Endothelial cell of umbilical vein (primary cell): Measurements from ENCODE around the gene METTL16. TPM values are rescaled to one million over a fixed set of nuclear protein-coding genes. Genes with fewer than 3 reads are reported as not detected.

Experiments used
- BruUV-seq: library from RNA; stranded (reverse); fragments of 400-500 nt; replicated peaks from 2 replicates; lab custom pipeline; 2021; lab: Mats Ljungman, UMichigan
- CTCF ChIA-PET: fragments of 300-600, 350-600 bp; sonication (Branson Sonifier 250); formaldehyde crosslinking; loops from one replicate; lab custom pipeline; 2021; ENCODE audit warnings: antibody characterized with exemption, inconsistent platforms; lab: Charles Lee
- POLR2A ChIA-PET: fragments of 300-600, 350-600 bp; sonication (Branson Sonifier 250); formaldehyde crosslinking; loops from one replicate; lab custom pipeline; 2021; ENCODE audit warnings: antibody characterized with exemption, inconsistent platforms; lab: Charles Lee
- DNase-seq: peaks from one replicate; pipeline ENCODE4 v3.0.0-alpha.2; 2011; ENCODE audit warnings: low read depth, low spot score
- FAIRE-seq: peaks from 2 replicates; lab custom pipeline; 2011; peaks lifted over from hg19 to GRCh38; lab: Jason Lieb, UNC
- H2AFZ ChIP-seq: 2 replicates; pipeline ENCODE4 v1.6.0; 2012; ENCODE audit warnings: low read depth, low read length, control low read depth, inconsistent platforms
- H3K27ac ChIP-seq: 2 replicates; pipeline ENCODE4 v1.5.1; 2011; ENCODE audit warnings: low read depth, mild to moderate bottlenecking, control low read depth, low read length, moderate library complexity; ENCODE audit not compliant: insufficient read depth
- H3K27me3 ChIP-seq, 2 experiments: 2 replicates each; pipeline versions ENCODE4 v1.6.0 to v1.6.1; 2011; ENCODE audit warnings: low read length in 2 of 2, mixed read lengths in 1 of 2; ENCODE audit not compliant: control insufficient read depth in 2 of 2, insufficient read depth in 2 of 2
- H3K36me3 ChIP-seq, 2 experiments: 2 replicates in 1 of 2; 3 replicates in 1 of 2; pipeline ENCODE4 v1.5.1; 2011; ENCODE audit warnings: low read length in 2 of 2, mild to moderate bottlenecking in 1 of 2, moderate library complexity in 1 of 2; ENCODE audit not compliant: control insufficient read depth in 2 of 2, insufficient read depth in 2 of 2; ENCODE audit errors: extremely low read depth in 1 of 2
- H3K4me1 ChIP-seq: 3 replicates; pipeline ENCODE4 v1.5.1; 2011; ENCODE audit warnings: mild to moderate bottlenecking, low read length; ENCODE audit not compliant: control insufficient read depth, insufficient read depth; ENCODE audit errors: extremely low read depth
- H3K4me2 ChIP-seq: 2 replicates; pipeline ENCODE4 v1.6.1; 2011; ENCODE audit warnings: low read length, control low read depth, mixed read lengths; ENCODE audit not compliant: insufficient read depth
- H3K4me3 ChIP-seq, 3 experiments: fragments of 200-600 bp in 1 of 3; sonication (generic), shearing (Covaris generic) in 1 of 3; replicated peaks in 1 of 3; 2 replicates each; pipeline ENCODE4 v1.5.1; 2011 to 2016; ENCODE audit warnings: control low read depth in 3 of 3, low read length in 3 of 3, mild to moderate bottlenecking in 2 of 3, inconsistent platforms in 1 of 3, low read depth in 1 of 3, moderate library complexity in 1 of 3; ENCODE audit not compliant: insufficient read depth in 1 of 3
- H3K79me2 ChIP-seq: 2 replicates; pipeline ENCODE4 v1.6.0; 2012; ENCODE audit warnings: low read length, inconsistent platforms; ENCODE audit not compliant: control insufficient read depth, insufficient read depth
- H3K9ac ChIP-seq: replicated peaks from 2 replicates; pipeline ENCODE3; 2011; ENCODE audit warnings: low read length, control low read depth; ENCODE audit not compliant: insufficient read depth; ENCODE audit errors: extremely low read depth
- H3K9me1 ChIP-seq: replicated peaks from 3 replicates; pipeline ENCODE4 v1.6.0; 2011; ENCODE audit warnings: mild to moderate bottlenecking, low read length; ENCODE audit not compliant: control insufficient read depth, insufficient read depth; ENCODE audit errors: extremely low read depth
- H3K9me3 ChIP-seq: replicated peaks from 2 replicates; pipeline ENCODE4 v1.5.1; 2012; ENCODE audit warnings: low read length, inconsistent platforms; ENCODE audit not compliant: control insufficient read depth, insufficient read depth
- H4K20me1 ChIP-seq: replicated peaks from 2 replicates; pipeline ENCODE3; 2011; ENCODE audit warnings: mild to moderate bottlenecking, low read length; ENCODE audit not compliant: control insufficient read depth, insufficient read depth; ENCODE audit errors: extremely low read depth
- FOS ChIP-seq: IDR thresholded peaks from 2 replicates; pipeline ENCODE4 v1.6.1; 2011; ENCODE audit warnings: mild to moderate bottlenecking, low read length, moderate library complexity, borderline replicate concordance; ENCODE audit not compliant: insufficient read depth
- JUN ChIP-seq: IDR thresholded peaks from 2 replicates; pipeline ENCODE4 v1.6.1; 2011; ENCODE audit warnings: borderline replicate concordance, low read depth; ENCODE audit not compliant: insufficient read length, insufficient read depth
- MYC ChIP-seq: IDR thresholded peaks from one replicate; pipeline ENCODE4 v1.6.1; 2011; ENCODE audit warnings: mild to moderate bottlenecking, low read depth, low read length
- POLR2AphosphoS5 ChIP-seq: IDR thresholded peaks from 2 replicates; pipeline ENCODE4 v1.6.1; 2012; ENCODE audit warnings: low read depth, mild to moderate bottlenecking, control low read depth, low read length, moderate library complexity; ENCODE audit not compliant: insufficient read depth
- dilution Hi-C: fragments of 300-500 bp; cut with MboI; formaldehyde crosslinking; loops from one replicate; pipeline ENCODE4 v1.15.0; 2019; ENCODE audit warnings: low sequenced_read_pairs; ENCODE audit not compliant: extremely low pct_ligation_motif_present
- intact Hi-C: fragments of 100-400 bp; cut with micrococcal nuclease; formaldehyde crosslinking; loops from one replicate; pipeline ENCODE4 v1.10.0; 2022
- polyA plus RNA-seq, 4 experiments: library from polyadenylated mRNA; depleted of rRNA in 3 of 4; stranded (reverse) in 3 of 4; unstranded in 1 of 4; fragments of >200 nt; gene quantifications; 2 replicates each; pipeline versions ENCODE4 v1.2.1 to v1.2.3, GENCODE V29; 2011 to 2012; ENCODE audit warnings: missing spikeins in 1 of 4
- total RNA-seq: library from RNA; stranded (reverse); gene quantifications from 2 replicates; pipeline ENCODE4 v1.2.3, GENCODE V29; 2021
- TF ChIP-seq, protein P1 (sequence below): IDR thresholded peaks from 2 replicates; pipeline ENCODE4 v1.6.1; 2011; ENCODE audit not compliant: insufficient read depth, insufficient read length
- TF ChIP-seq, protein P2 (sequence below), 2 donors: IDR thresholded peaks; 1 replicate in 1 of 2; 2 replicates in 1 of 2; pipeline ENCODE4 v1.5.1; 2011; ENCODE audit warnings: low read length in 2 of 2, mild to moderate bottlenecking in 2 of 2, moderate library complexity in 2 of 2, control low read depth in 1 of 2, inconsistent platforms in 1 of 2, low read depth in 1 of 2; ENCODE audit not compliant: insufficient read depth in 1 of 2; ENCODE audit errors: extremely low read depth in 1 of 2

The METTL16 gene
- total and polyA plus RNA-seq, 2 donors (not counting 3 experiments of a cell fraction or from before 2014, with no cell fraction given), result 11.0 to 24.7 TPM

DNA sequence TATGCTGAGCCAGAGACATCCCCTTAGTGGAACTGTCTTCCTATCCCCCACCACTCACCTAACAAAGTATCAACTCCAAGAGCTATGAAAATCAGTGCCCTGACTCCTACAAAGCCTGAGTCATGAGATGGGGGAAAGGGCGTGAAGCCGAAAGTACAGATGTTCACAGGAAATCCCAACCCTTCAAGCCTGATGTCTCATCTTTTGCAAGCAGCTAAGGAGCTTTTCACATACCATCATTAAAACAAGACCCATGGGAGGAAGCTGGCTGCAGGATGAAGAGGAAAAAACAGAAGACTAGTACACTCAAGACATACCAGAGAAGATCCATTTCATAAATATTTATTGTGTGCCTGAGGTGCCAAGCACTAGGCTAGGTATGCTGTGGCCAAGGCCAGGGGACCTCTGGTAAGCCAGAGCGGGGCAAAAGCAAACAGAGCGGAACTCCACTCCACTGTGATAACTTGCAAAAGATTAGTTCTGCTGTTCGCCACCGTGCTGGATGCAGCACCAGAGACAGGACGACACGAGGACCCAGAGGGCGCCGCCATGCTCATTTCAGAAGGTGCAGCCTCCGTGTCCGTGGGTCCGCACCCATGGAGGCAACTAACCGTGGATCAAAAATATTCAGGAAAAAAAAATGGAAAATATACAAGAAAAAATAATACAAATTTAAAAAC is 106.3 kb downstream of the METTL16 start:
- no peaks in the 10 kb centered on the region for H3K9me1 ChIP-seq
- dilution Hi-C loops (no loop called here), intact Hi-C loops (no loop called here)
- DNase-seq (peak; percentile 43), FAIRE-seq (peak; percentile 95)
- peaks cover 33% of the 10 kb centered on the region for H3K4me1 ChIP-seq
- no peaks in the 10 kb centered on the region for H3K27me3 ChIP-seq
- no TSS peak for BruUV-seq
- H2AFZ ChIP-seq, result no peak overlapping the region
- H3K36me3 ChIP-seq, result no peaks in the 10 kb centered on the region
- no peaks in the 10 kb centered on the region for H4K20me1 ChIP-seq
- H3K27ac ChIP-seq, result peak overlapping the region; percentile 47
- TF ChIP-seq, protein P1, sequence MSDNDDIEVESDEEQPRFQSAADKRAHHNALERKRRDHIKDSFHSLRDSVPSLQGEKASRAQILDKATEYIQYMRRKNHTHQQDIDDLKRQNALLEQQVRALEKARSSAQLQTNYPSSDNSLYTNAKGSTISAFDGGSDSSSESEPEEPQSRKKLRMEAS, result no peak
- TF ChIP-seq, protein P2, sequence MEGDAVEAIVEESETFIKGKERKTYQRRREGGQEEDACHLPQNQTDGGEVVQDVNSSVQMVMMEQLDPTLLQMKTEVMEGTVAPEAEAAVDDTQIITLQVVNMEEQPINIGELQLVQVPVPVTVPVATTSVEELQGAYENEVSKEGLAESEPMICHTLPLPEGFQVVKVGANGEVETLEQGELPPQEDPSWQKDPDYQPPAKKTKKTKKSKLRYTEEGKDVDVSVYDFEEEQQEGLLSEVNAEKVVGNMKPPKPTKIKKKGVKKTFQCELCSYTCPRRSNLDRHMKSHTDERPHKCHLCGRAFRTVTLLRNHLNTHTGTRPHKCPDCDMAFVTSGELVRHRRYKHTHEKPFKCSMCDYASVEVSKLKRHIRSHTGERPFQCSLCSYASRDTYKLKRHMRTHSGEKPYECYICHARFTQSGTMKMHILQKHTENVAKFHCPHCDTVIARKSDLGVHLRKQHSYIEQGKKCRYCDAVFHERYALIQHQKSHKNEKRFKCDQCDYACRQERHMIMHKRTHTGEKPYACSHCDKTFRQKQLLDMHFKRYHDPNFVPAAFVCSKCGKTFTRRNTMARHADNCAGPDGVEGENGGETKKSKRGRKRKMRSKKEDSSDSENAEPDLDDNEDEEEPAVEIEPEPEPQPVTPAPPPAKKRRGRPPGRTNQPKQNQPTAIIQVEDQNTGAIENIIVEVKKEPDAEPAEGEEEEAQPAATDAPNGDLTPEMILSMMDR (IDR thresholded peaks at IDR 0.05; ENCODE audit: extremely low read depth in 1 of 2, insufficient read depth in 1 of 2, low read depth in 1 of 2, low read length in 2 of 2), result no peak
- TF ChIP-seq JUN (peak; percentile 5), FOS (peak; percentile 85), MYC (no peak), POLR2AphosphoS5 (peak; percentile 39)
- H3K4me3 ChIP-seq, result no peak overlapping the region
- no peaks in the 10 kb centered on the region for H3K79me2 ChIP-seq
- peak overlapping the region; percentile 49 for H3K4me2 ChIP-seq
- no peak overlapping the region for H3K9ac ChIP-seq
- POLR2A ChIA-PET, result no interaction called here
- no peaks in the 10 kb centered on the region for H3K9me3 ChIP-seq
- CTCF ChIA-PET, result interaction anchor here (0.8 to 3.2 kb wide), 4 partner anchors 11 to 24 kb away, joined by 3 to 36 read pairs (median 16); no protein-coding TSS in a partner anchor
